B cell (primary cell): ENCODE data around the gene HS6ST3. TPM values are rescaled to one million over a fixed set of nuclear protein-coding genes. Genes with fewer than 3 reads are reported as not detected.

ENCODE experiments used
- ATAC-seq: fragments of 200-7000 bp; cut with Tn5 transposase; one replicate; pipeline ENCODE4 v1.10.0; 2021; ENCODE audit warnings: low read depth, mild to moderate bottlenecking, moderate number of reproducible peaks, moderate library complexity
- CTCF ChIA-PET: fragments of 350-600 bp; sonication (Branson Sonifier 250); formaldehyde crosslinking; loops from one replicate; lab custom pipeline; 2021; ENCODE audit warnings: antibody characterized with exemption, inconsistent platforms; lab: Charles Lee
- POLR2A ChIA-PET: fragments of 350-600 bp; sonication (Branson Sonifier 250); formaldehyde crosslinking; loops from one replicate; lab custom pipeline; 2021; ENCODE audit warnings: antibody characterized with exemption; lab: Charles Lee
- DNase-seq: peaks from one replicate; pipeline ENCODE4 v3.0.0; 2013
- H2AFZ ChIP-seq: 2 replicates; pipeline ENCODE4 v1.6.1; 2012; ENCODE audit warnings: mild to moderate bottlenecking, low read depth, low read length; ENCODE audit not compliant: insufficient read depth, poor library complexity, severe bottlenecking
- H3K27ac ChIP-seq, 2 donors: 1 replicate in 1 of 2; 2 replicates in 1 of 2; pipeline ENCODE4 v1.5.1; 2012 to 2013; ENCODE audit warnings: low read length in 2 of 2, mild to moderate bottlenecking in 2 of 2, moderate library complexity in 1 of 2
- H3K27me3 ChIP-seq, 4 experiments: fragments of 200-600 bp in 1 of 4; sonication (generic) in 1 of 4; replicated peaks in 1 of 4; 1 replicate in 2 of 4; 2 replicates in 2 of 4; pipeline versions ENCODE4 v1.6.1 to v1.7.0; 2013 to 2016; ENCODE audit warnings: low read length in 3 of 4, mild to moderate bottlenecking in 2 of 4, mixed read lengths in 1 of 4, moderate library complexity in 1 of 4; ENCODE audit not compliant: insufficient read depth in 4 of 4, control insufficient read depth in 3 of 4; ENCODE audit errors: control extremely low read depth in 1 of 4
- H3K36me3 ChIP-seq, 2 experiments: replicated peaks in 1 of 2; 1 replicate in 1 of 2; 2 replicates in 1 of 2; pipeline versions ENCODE4 v1.6.1 to v1.7.1; 2013; ENCODE audit warnings: low read length in 1 of 2; ENCODE audit not compliant: insufficient read depth in 2 of 2, control insufficient read depth in 1 of 2; ENCODE audit errors: control extremely low read depth in 1 of 2, extremely low read depth in 1 of 2
- H3K4me1 ChIP-seq, 2 donors: fragments of 200-600 bp in 1 of 2; sonication (generic) in 1 of 2; 1 replicate in 1 of 2; 2 replicates in 1 of 2; pipeline versions ENCODE4 v1.5.1 to v1.6.1; 2013 to 2017; ENCODE audit warnings: low read length in 2 of 2; ENCODE audit not compliant: control insufficient read depth in 2 of 2, insufficient read depth in 2 of 2
- H3K4me2 ChIP-seq: replicated peaks from 2 replicates; pipeline ENCODE3; 2012; ENCODE audit warnings: mild to moderate bottlenecking, low read depth, low read length; ENCODE audit not compliant: poor library complexity, severe bottlenecking
- H3K4me3 ChIP-seq, 5 experiments: fragments of 200-600 bp in 1 of 5; sonication (generic) in 1 of 5; 1 replicate in 3 of 5; 2 replicates in 2 of 5; pipeline versions ENCODE4 v1.5.1 to v1.7.0; 2011 to 2016; ENCODE audit warnings: low read length in 4 of 5, mild to moderate bottlenecking in 4 of 5, low read depth in 2 of 5, control low read depth in 1 of 5, moderate library complexity in 1 of 5; ENCODE audit not compliant: insufficient read depth in 1 of 5; ENCODE audit errors: control extremely low read depth in 1 of 5, extremely low read depth in 1 of 5
- H3K79me2 ChIP-seq: fragments of 200-600 bp; sonication (generic); one replicate; pipeline ENCODE4 v1.6.0; 2016; ENCODE audit warnings: low read length; ENCODE audit not compliant: control insufficient read depth, insufficient read depth
- H3K9ac ChIP-seq: fragments of 200-600 bp; sonication (generic); 2 replicates; pipeline ENCODE4 v1.6.1; 2017; ENCODE audit warnings: mild to moderate bottlenecking, low read length, moderate library complexity
- H3K9me3 ChIP-seq, 3 donors: one replicate each; pipeline versions ENCODE4 v1.6.1 to v1.7.1; 2013; ENCODE audit warnings: low read length in 2 of 3; ENCODE audit not compliant: control insufficient read depth in 2 of 3, insufficient read depth in 1 of 3; ENCODE audit errors: control extremely low read depth in 1 of 3
- H4K20me1 ChIP-seq: 2 replicates; pipeline ENCODE4 v1.6.0; 2012; ENCODE audit warnings: mild to moderate bottlenecking, low read length; ENCODE audit not compliant: insufficient read depth, control insufficient read depth, poor library complexity, severe bottlenecking
- H3K27ac Mint-ChIP-seq: one replicate; pipeline ENCODE4 v1.8.0; 2021; ENCODE audit warnings: mixed read lengths
- H3K27me3 Mint-ChIP-seq: one replicate; pipeline ENCODE4 v1.8.0; 2021; ENCODE audit warnings: mixed read lengths
- H3K4me1 Mint-ChIP-seq: one replicate; pipeline ENCODE4 v1.8.0; 2021; ENCODE audit warnings: mixed read lengths
- H3K4me3 Mint-ChIP-seq: one replicate; pipeline ENCODE4 v1.8.0; 2021; ENCODE audit warnings: mixed read lengths
- H3K9me3 Mint-ChIP-seq: one replicate; pipeline ENCODE4 v1.8.0; 2022; ENCODE audit warnings: mixed read lengths; ENCODE audit not compliant: insufficient read depth
- CTCF ChIP-seq: fragments of 200-600 bp; IDR thresholded peaks from one replicate; pipeline ENCODE4 v1.8.0; 2022; ENCODE audit warnings: antibody characterized with exemption, mild to moderate bottlenecking
- EZH2 ChIP-seq: IDR thresholded peaks from 2 replicates; pipeline ENCODE4 v1.6.1; 2012; ENCODE audit warnings: borderline replicate concordance, low read depth, mild to moderate bottlenecking, moderate library complexity, low read length; ENCODE audit not compliant: insufficient read depth, poor library complexity, severe bottlenecking
- WGBS: methylation state at CpG from one replicate; pipeline ENCODE4 v1.1.5; 2013; ENCODE audit warnings: missing lambda C conversion rate; ENCODE audit not compliant: insufficient coverage; 5-methylcytosine and 5-hydroxymethylcytosine counted together
- intact Hi-C: fragments of 100-400 bp; cut with micrococcal nuclease; formaldehyde crosslinking; loops from one replicate; pipeline ENCODE4 v1.10.0; 2022
- polyA plus RNA-seq: library from polyadenylated mRNA; depleted of rRNA; stranded (reverse); fragments of >200 nt; gene quantifications from 2 replicates; pipeline ENCODE4 v1.2.3, GENCODE V29; 2012
- total RNA-seq, 2 donors: library from RNA; stranded (reverse); fragments of 120-200 nt in 1 of 2; gene quantifications; 1 replicate in 1 of 2; 2 replicates in 1 of 2; pipeline versions ENCODE4 v1.2.3 to v1.2.4, GENCODE V29; 2013 to 2022

The HS6ST3 gene
- total and polyA plus RNA-seq, 2 donors (not counting 1 experiment from before 2014, with no cell fraction given) = not detected

- POLR2A ChIA-PET = no interaction called here
- Histone ChIP-seq H3K36me3 (no peaks in the 10 kb centered on the region), H3K4me1 (no peaks in the 10 kb centered on the region), H3K4me2 (no peak overlapping the region), H3K27ac (no peak overlapping the region), H3K27me3 (no peaks in the 10 kb centered on the region), H3K79me2 (no peaks in the 10 kb centered on the region), H2AFZ (no peak overlapping the region), H3K9ac (no peak overlapping the region), H4K20me1 (no peaks in the 10 kb centered on the region), H3K9me3 (peaks cover 0 to 3% (median 0%) of the 10 kb centered on the region in 3 donors), H3K4me3 (no peak overlapping the region)
- 83% methylated on average over 1 of the region's 4 CpGs for WGBS
- Mint-ChIP-seq H3K4me3 (no peak overlapping the region), H3K27ac (no peak overlapping the region), H3K4me1 (no peaks in the 10 kb centered on the region), H3K9me3 (peaks cover 3% of the 10 kb centered on the region), H3K27me3 (no peaks in the 10 kb centered on the region)
- intact Hi-C loops = no loop called here
- CTCF ChIA-PET = no interaction called here
- ATAC-seq (no peak), DNase-seq (no peak)
- no peak for TF ChIP-seq EZH2
- TF ChIP-seq CTCF = no peak
Observed at GRCh38 chr13:96450326-96451020, 360.6 kb downstream of the HS6ST3 start.

GRCh38 chr13:96454466-96454865, 364.6 kb downstream of the HS6ST3 start:
- Histone ChIP-seq H3K4me2 (no peak overlapping the region), H4K20me1 (no peaks in the 10 kb centered on the region), H3K36me3 (no peaks in the 10 kb centered on the region), H3K27me3 (no peaks in the 10 kb centered on the region), H3K4me1 (no peaks in the 10 kb centered on the region), H3K9ac (no peak overlapping the region), H2AFZ (no peak overlapping the region), H3K9me3 (no peaks in the 10 kb centered on the region), H3K4me3 (no peak overlapping the region), H3K79me2 (no peaks in the 10 kb centered on the region), H3K27ac (no peak overlapping the region)
- ChIA-PET POLR2A (no interaction called here), CTCF (no interaction called here)
- H3K9me3 Mint-ChIP-seq = peaks cover 3% of the 10 kb centered on the region
- no peak for DNase-seq
- ATAC-seq = no peak
- H3K27me3 Mint-ChIP-seq = no peaks in the 10 kb centered on the region
- H3K27ac Mint-ChIP-seq = no peak overlapping the region
- WGBS = no CpG with 5 or more reads among the region's 2 CpGs
- TF ChIP-seq CTCF = no peak
- no peak for TF ChIP-seq EZH2
- H3K4me3 Mint-ChIP-seq = no peak overlapping the region
- intact Hi-C loops = no loop called here
- no peaks in the 10 kb centered on the region for H3K4me1 Mint-ChIP-seq
